Activated CD4-positive, alpha-beta T cell treated with anti-CD3 and anti-CD28 coated beads for 36 hours (primary cell): ENCODE measurements around the gene CLEC16A. TPM values are rescaled to one million over a fixed set of nuclear protein-coding genes. Genes with fewer than 3 reads are reported as not detected.
"Not testable (repeated sequence)": the region's sequence is repeated elsewhere in the genome, so short reads cannot be mapped to it uniquely, and the experiment has no call there.

Experiments used
- ATAC-seq: fragments of 200-7000 bp; cut with Tn5 transposase; one replicate; pipeline ENCODE4 v1.10.0; 2021; ENCODE audit warnings: mild to moderate bottlenecking, moderate library complexity
- CTCF ChIA-PET: fragments of 350-600 bp; sonication (Branson Sonifier 250); formaldehyde crosslinking; loops from one replicate; lab custom pipeline; 2021; ENCODE audit warnings: antibody characterized with exemption; lab: Charles Lee
- POLR2A ChIA-PET: fragments of 350-600 bp; sonication (Branson Sonifier 250); formaldehyde crosslinking; loops from one replicate; lab custom pipeline; 2021; ENCODE audit warnings: antibody characterized with exemption, inconsistent platforms; lab: Charles Lee
- DNase-seq: peaks from one replicate; pipeline ENCODE4 v3.0.0-alpha.2; 2020
- H3K27ac Mint-ChIP-seq: one replicate; pipeline ENCODE4 v1.8.0; 2021; ENCODE audit warnings: mixed read lengths
- H3K27me3 Mint-ChIP-seq: one replicate; pipeline ENCODE4 v1.8.0; 2021; ENCODE audit warnings: mixed read lengths
- H3K36me3 Mint-ChIP-seq: one replicate; pipeline ENCODE4 v1.8.0; 2021; ENCODE audit warnings: low read depth, mixed read lengths
- H3K4me1 Mint-ChIP-seq: one replicate; pipeline ENCODE4 v1.8.0; 2021; ENCODE audit warnings: mixed read lengths
- H3K4me3 Mint-ChIP-seq: one replicate; pipeline ENCODE4 v1.8.0; 2021; ENCODE audit warnings: mild to moderate bottlenecking, moderate library complexity, mixed read lengths
- H3K9me3 Mint-ChIP-seq: one replicate; pipeline ENCODE4 v1.8.0; 2021; ENCODE audit warnings: low read depth, mixed read lengths
- intact Hi-C, 2 experiments: fragments of 100-400 bp; cut with DNase I in 1 of 2; cut with micrococcal nuclease in 1 of 2; formaldehyde crosslinking; loops; one replicate each; pipeline versions ENCODE4 v1.14.2 to v1.15.1; 2022 to 2024; cut with DNase I, micrococcal nuclease
- total RNA-seq, 2 experiments: library from RNA; stranded (reverse); gene quantifications; one replicate each; pipeline ENCODE4 v1.2.3, GENCODE V29; 2021

CLEC16A gene
- total RNA-seq, 2 experiments from 2014 or later: 23.5 to 25.4 TPM

DNA sequence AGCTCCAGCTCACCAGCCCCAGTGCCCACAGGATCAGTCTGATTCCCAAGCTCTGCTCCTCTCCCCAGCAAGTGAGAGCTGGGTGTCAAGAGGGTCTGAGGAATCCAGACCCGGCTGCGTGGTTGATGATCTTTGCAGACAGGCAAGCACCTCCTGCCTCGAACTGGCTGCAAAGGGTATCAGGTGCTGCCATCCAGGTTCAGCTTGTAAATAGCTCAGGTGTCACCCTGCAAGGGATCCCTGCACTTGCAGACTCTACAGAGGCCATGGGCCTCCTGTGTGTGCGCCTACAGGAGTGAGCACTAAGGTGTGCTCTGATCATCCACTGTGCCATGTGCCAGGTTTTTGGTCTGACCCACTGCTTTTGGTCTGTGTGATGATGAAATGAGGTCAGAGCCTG, 18.3 kb upstream of the CLEC16A start:
- Mint-ChIP-seq H3K4me1 (no peaks in the 10 kb centered on the region), H3K9me3 (no peaks in the 10 kb centered on the region), H3K36me3 (peaks cover 37% of the 10 kb centered on the region), H3K27me3 (no peaks in the 10 kb centered on the region), H3K27ac (no peak overlapping the region), H3K4me3 (no peak overlapping the region)
- intact Hi-C loops: no loop called here
- ChIA-PET POLR2A (interaction anchor here (0.6 kb wide), 1 partner anchor 174 kb away, joined by 3 read pairs; no protein-coding TSS in a partner anchor), CTCF (interaction anchor here (0.7 to 1.5 kb wide), 4 partner anchors 8 to 29 kb away, joined by 3 to 6 read pairs (median 3); partner anchors contain the start of gene DEXI)
- no peak for DNase-seq
- ATAC-seq: no peak

DNA sequence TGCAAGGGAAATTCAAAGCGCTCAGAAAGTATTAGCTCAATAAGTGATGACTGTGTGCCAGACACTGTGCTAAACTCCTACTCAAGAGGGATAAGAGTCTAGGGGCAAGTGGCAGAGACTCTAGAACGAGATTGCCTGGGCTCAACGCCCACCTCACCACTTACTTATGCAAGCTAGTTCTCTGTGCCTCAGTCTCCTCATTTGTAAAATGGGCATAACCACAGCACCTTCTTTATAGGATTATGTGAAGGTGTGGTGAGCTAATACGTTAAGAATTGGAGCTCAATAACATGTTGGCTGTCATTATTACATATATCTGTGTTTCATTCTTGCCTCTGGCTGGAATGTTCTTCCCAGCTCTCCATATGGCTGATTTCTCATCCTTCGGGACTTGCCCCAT, 17.5 kb upstream of the CLEC16A start:
- ChIA-PET POLR2A (no interaction called here), CTCF (interaction anchor here (0.9 to 1.5 kb wide), 3 partner anchors 8 to 15 kb away, joined by 3 to 6 read pairs (median 3); partner anchors contain the start of gene DEXI)
- Mint-ChIP-seq H3K4me3 (no peak overlapping the region), H3K36me3 (peaks cover 39% of the 10 kb centered on the region), H3K4me1 (no peaks in the 10 kb centered on the region), H3K27me3 (no peaks in the 10 kb centered on the region), H3K9me3 (no peaks in the 10 kb centered on the region), H3K27ac (no peak overlapping the region)
- no peak for DNase-seq
- ATAC-seq: no peak
- intact Hi-C loops: no loop called here

DNA sequence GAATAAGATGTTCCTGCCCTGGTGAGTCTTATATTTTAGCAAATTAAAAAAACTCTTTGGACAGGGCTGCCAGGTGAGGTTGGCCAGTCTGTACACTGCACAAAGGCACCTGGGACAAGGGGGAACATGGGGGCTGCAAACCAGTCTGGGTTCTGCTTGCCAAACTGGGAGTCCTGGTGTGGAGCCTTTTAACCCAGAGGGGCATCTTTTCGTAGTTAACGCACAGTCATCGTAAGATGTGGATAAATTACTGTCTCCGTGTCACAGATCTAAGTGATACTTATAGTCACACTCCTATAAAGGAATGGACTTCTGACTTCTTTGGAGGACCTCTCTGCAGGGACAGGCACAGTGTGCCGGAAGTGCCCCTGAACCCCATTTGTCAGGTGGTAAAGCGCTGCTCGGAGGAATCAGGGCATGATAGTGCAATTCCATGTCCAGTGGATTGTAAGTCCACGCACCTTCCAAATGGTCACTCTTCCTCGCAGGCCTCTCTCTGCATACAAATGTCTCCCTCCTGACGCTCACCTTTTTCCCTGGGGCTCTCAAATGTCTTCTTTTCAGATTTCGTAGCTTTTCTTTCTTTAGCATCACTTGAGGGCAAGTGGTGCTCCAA, 16.8 kb upstream of the CLEC16A start:
- Mint-ChIP-seq H3K4me1 (no peaks in the 10 kb centered on the region), H3K27me3 (no peaks in the 10 kb centered on the region), H3K9me3 (no peaks in the 10 kb centered on the region), H3K36me3 (peaks cover 43% of the 10 kb centered on the region), H3K27ac (no peak overlapping the region), H3K4me3 (no peak overlapping the region)
- DNase-seq (no peak), ATAC-seq (no peak)
- ChIA-PET POLR2A (no interaction called here), CTCF (interaction anchor here (0.9 to 1.8 kb wide), 2 partner anchors 9 kb away, joined by 3 to 5 read pairs; no protein-coding TSS in a partner anchor)
- intact Hi-C loops: no loop called here

DNA sequence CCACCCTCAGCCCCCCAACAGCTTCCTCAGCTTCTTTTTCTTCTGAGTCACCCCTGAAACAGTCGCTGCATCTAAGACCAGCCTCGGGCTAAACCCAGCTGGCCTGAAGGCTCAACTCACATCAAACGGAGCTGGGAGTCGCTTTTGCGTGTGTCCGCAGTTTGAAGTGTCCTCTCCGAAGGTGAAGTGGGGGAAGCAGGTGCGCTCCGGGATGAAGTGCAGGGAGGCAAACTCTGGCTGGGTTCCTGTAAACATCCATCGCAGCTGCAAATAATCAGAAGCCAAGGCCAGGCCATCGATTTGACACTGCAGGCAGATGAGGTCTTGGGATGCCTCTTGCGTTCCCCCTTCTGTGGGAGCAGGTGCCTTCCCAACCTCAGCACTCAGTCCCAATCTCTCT, 15.3 kb upstream of the CLEC16A start:
- CTCF ChIA-PET: interaction anchor here (1.8 kb wide), 1 partner anchor 11 kb away, joined by 5 read pairs; no protein-coding TSS in a partner anchor
- H3K4me3 Mint-ChIP-seq, DNase-seq, H3K27ac Mint-ChIP-seq, H3K4me1 Mint-ChIP-seq, ATAC-seq, intact Hi-C loops, H3K9me3 Mint-ChIP-seq, POLR2A ChIA-PET, H3K27me3 Mint-ChIP-seq: not testable (repeated sequence)
- peaks cover 47% of the 10 kb centered on the region for H3K36me3 Mint-ChIP-seq

DNA sequence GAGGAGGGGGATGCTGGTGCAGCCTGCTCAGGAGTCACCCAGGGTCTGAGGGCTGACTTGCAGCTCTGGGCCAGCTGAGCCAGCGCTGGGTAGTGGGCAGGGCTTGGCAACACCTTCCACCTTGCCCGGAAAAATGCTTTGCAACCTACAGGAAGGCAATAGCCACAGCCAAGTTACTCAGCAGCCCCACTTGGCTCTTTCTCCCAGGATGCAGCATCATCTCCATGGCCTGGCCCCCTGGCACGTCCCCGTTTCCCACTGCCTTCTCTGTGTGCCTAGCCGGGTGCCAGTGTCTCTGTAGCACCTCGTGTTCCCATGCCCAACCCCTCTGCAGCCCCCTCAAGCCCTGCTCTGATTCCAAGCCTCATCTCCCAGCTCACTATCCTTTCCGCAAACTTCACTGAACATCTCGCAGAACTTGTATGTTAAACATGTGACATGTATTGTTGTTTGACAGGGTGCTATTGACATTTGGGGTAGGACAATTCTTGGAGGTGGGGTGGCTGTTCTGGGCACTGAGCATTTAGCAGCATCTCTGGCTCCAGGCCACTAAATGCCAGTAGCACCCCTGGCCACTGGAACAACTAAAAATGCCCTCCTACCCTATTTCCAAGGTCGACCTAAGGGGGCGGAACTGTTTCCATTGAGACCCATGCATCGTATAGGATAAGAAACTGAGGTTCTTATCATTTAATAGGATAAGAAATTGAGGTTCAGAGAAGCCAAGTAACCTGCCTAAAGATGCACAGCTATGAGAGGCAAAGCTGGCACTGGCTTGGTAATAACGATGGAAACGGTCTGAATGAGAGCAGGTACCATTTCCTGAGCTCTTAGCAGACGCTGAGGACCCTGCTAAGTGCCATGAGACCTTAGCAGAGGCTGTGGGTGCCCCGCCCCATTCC, 14.3 kb upstream of the CLEC16A start:
- peaks cover 12% of the 10 kb centered on the region for H3K4me1 Mint-ChIP-seq
- CTCF ChIA-PET: interaction anchor here (1.0 kb wide), 1 partner anchor 11 kb away, joined by 3 read pairs; no protein-coding TSS in a partner anchor
- H3K4me3 Mint-ChIP-seq: no peak overlapping the region
- DNase-seq (no peak), ATAC-seq (no peak)
- H3K36me3 Mint-ChIP-seq: peaks cover 47% of the 10 kb centered on the region
- no peaks in the 10 kb centered on the region for H3K27me3 Mint-ChIP-seq
- intact Hi-C loops: no loop called here
- POLR2A ChIA-PET: no interaction called here
- H3K27ac Mint-ChIP-seq: peak overlapping the region; percentile 19
- H3K9me3 Mint-ChIP-seq: no peaks in the 10 kb centered on the region

DNA sequence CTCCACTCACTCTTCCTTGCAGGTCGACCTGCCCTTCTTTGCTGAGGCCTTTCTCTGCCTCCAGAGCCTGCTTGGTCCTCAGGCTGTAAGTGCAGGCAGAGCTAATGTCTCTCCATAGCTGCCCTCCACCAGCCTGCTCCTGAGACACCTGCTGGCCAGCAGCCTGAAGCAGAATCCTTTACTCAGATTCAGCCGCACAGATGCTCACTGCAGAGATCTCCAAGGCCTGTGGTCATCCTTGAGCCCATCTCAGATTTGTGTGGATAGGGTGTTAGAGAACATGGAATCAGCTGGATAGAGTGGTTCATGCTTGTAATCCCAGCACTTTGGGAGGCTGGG, 13.6 kb upstream of the CLEC16A start:
- ChIA-PET CTCF (interaction anchor here (1.0 kb wide), 1 partner anchor 11 kb away, joined by 3 read pairs; no protein-coding TSS in a partner anchor), POLR2A (no interaction called here)
- DNase-seq: no peak
- Mint-ChIP-seq H3K27ac (no peak overlapping the region), H3K4me3 (no peak overlapping the region), H3K4me1 (peaks cover 15% of the 10 kb centered on the region), H3K27me3 (no peaks in the 10 kb centered on the region), H3K9me3 (no peaks in the 10 kb centered on the region), H3K36me3 (peaks cover 44% of the 10 kb centered on the region)
- ATAC-seq: no peak
- intact Hi-C loops: no loop called here

DNA sequence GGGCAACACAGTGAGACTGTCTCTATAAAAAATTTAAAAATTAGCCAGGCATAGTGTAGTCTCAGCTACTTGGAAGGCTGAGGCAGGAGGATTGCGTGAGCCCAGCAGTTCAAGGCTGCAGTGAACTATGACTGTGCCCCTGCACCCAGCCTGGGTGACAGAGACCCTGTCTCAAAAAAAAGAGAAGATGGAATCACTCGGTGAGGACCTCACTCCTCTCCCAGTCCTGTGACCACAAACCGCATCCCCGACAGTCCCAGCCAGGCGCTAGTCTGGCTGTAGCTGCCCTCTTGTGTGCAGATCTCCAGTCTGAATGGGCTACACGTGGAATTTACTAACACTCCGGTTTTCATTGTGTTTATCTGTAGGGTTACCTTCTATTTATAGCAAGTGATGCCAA, 13.2 kb upstream of the CLEC16A start:
- peaks cover 43% of the 10 kb centered on the region for H3K36me3 Mint-ChIP-seq
- POLR2A ChIA-PET: no interaction called here
- H3K27ac Mint-ChIP-seq: no peak overlapping the region
- intact Hi-C loops: no loop called here
- H3K9me3 Mint-ChIP-seq: no peaks in the 10 kb centered on the region
- H3K27me3 Mint-ChIP-seq: no peaks in the 10 kb centered on the region
- ATAC-seq (no peak), DNase-seq (no peak)
- CTCF ChIA-PET: interaction anchor here (1.5 kb wide), 1 partner anchor 12 kb away, joined by 6 read pairs; no protein-coding TSS in a partner anchor
- H3K4me1 Mint-ChIP-seq: peaks cover 19% of the 10 kb centered on the region
- H3K4me3 Mint-ChIP-seq: no peak overlapping the region

DNA sequence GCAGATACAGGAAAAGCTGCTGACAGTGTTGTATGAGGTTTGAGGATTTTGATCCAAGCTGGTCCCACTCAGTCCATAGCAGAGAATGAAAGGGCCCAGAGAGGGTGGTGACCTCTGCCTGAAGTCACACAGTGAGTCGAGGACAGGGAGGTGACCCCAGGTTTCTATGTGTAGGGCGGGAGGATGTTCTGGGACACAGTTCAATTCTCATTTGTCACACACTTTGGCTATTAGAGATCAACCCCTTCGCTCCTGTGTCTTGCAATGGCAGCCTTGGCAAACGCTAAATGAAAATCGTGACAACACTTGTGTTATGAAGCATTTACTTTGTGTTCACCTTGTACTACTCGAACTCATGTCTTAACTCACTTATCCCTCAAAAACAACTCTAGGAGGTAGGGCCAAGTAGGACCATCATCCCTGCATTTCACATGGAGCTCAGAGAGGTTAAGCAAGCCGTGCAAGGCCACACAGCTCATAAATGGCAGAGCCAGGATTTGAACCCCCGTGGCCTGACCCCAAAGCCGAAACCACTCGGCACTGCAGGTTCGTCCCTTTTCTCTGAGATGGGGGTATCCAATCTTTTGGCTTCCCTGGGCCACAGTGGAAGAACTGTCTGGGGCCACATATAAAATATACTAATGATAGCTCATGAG, 12.3 kb upstream of the CLEC16A start:
- peaks cover 41% of the 10 kb centered on the region for H3K36me3 Mint-ChIP-seq
- H3K9me3 Mint-ChIP-seq: no peaks in the 10 kb centered on the region
- intact Hi-C loops: no loop called here
- DNase-seq (no peak), ATAC-seq (no peak)
- peaks cover 29% of the 10 kb centered on the region for H3K4me1 Mint-ChIP-seq
- H3K27ac Mint-ChIP-seq: no peak overlapping the region
- POLR2A ChIA-PET: interaction anchor here (0.7 kb wide), 1 partner anchor 1149 kb away, joined by 3 read pairs; no protein-coding TSS in a partner anchor
- CTCF ChIA-PET: interaction anchor here (0.9 to 1.6 kb wide), 3 partner anchors 10 to 13 kb away, joined by 3 to 6 read pairs (median 6); partner anchors contain the start of gene DEXI
- no peak overlapping the region for H3K4me3 Mint-ChIP-seq
- H3K27me3 Mint-ChIP-seq: no peaks in the 10 kb centered on the region

DNA sequence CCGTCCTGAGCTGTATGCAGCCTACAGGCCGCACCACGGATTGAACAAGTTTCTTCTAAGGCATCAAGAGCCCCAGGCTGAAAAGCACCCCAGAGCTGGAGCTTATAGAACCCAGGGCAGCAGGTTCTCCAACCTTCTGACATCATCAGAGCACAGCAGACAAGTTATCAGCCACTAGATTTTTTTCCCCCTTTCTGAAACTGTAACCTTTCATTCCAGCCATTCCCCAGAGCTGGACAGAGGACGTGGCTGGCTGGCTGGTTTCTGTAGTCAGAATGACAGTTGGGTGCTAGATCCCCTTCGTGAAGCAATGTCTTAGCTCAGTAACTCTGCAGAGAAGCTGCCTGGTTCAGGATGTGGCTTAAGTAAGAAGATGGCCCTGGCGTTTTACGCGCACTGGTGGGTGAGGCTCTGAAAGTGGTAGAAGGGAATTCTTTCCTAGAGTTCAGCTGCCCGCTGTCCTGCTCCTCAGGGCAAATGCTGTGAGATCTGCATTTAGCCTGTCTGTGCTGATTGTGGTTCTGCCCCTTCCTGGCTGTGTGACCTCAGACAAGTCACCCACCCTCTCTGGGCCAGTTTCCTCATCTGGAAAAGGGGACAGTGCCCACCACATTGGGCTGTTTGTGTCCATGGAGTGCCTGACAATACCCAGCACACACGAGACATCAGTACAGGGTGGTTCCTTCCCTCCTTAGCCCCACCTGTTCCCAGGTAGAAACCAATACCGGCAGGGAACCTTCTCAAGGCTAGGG, 11.2 kb upstream of the CLEC16A start:
- CTCF ChIA-PET: interaction anchor here (0.9 to 1.6 kb wide), 2 partner anchors 9 to 11 kb away, joined by 3 to 6 read pairs; partner anchors contain the start of gene DEXI
- DNase-seq: no peak
- Mint-ChIP-seq H3K4me3 (no peak overlapping the region), H3K36me3 (peaks cover 34% of the 10 kb centered on the region), H3K4me1 (peaks cover 39% of the 10 kb centered on the region), H3K27me3 (no peaks in the 10 kb centered on the region), H3K27ac (no peak overlapping the region), H3K9me3 (no peaks in the 10 kb centered on the region)
- intact Hi-C loops: no loop called here
- POLR2A ChIA-PET: no interaction called here
- no peak for ATAC-seq

DNA sequence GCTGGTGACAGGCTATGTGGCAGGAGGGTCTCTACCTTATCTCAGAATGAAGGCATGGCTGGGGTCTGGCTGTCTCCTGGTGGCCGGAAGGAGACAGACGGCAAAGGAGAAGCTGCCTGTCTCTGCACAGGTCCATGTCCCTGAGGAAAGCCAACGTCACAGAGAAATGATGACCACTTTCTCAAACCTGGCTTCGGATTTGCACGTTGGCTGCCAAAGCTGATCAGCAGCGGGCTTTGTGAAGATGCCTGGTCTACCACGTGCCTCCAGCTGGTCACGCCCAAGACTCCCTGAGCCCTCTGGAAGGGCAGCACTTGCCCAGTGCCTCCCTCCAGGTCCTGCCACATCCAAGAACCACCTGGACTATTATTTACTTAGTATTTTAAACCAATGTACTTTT, 10.5 kb upstream of the CLEC16A start:
- H3K36me3 Mint-ChIP-seq: peaks cover 41% of the 10 kb centered on the region
- peaks cover 46% of the 10 kb centered on the region for H3K4me1 Mint-ChIP-seq
- intact Hi-C loops: no loop called here
- no peaks in the 10 kb centered on the region for H3K27me3 Mint-ChIP-seq
- no peak overlapping the region for H3K27ac Mint-ChIP-seq
- H3K4me3 Mint-ChIP-seq: no peak overlapping the region
- CTCF ChIA-PET: interaction anchor here (0.7 kb wide), 1 partner anchor 1094 kb away, joined by 3 read pairs; no protein-coding TSS in a partner anchor
- ATAC-seq (no peak), DNase-seq (no peak)
- POLR2A ChIA-PET: no interaction called here
- no peaks in the 10 kb centered on the region for H3K9me3 Mint-ChIP-seq
